HepG2 (cell line): ENCODE data around the gene ENO2. TPM values are rescaled to one million over a fixed set of nuclear protein-coding genes. Genes with fewer than 3 reads are reported as not detected.

Experiments
- ESRRA ChIP-seq: sonication (generic); formaldehyde crosslinking; IDR thresholded peaks from 2 replicates; pipeline ENCODE4 v1.5.1; 2020; ENCODE audit warnings: mild to moderate bottlenecking, low read depth, missing genetic modification reagents
- GTF2F1 ChIP-seq: fragments of 150-350 bp; IDR thresholded peaks from 2 replicates; pipeline ENCODE4 v1.6.1; 2014; ENCODE audit warnings: low read length
- HES4 ChIP-seq: sonication (generic); formaldehyde crosslinking; IDR thresholded peaks from 2 replicates; pipeline ENCODE4 v1.9.0; 2021; ENCODE audit warnings: mild to moderate bottlenecking, missing genetic modification reagents, borderline replicate concordance
- LRRFIP1 ChIP-seq: sonication (generic); formaldehyde crosslinking; conservative IDR thresholded peaks from 2 replicates; pipeline ENCODE4 v1.4.0; 2020; ENCODE audit warnings: missing genetic modification reagents
- NR1H2 ChIP-seq: sonication (generic); formaldehyde crosslinking; IDR thresholded peaks from 2 replicates; pipeline ENCODE4 v1.8.1; 2022; ENCODE audit warnings: low read depth, missing genetic modification reagents, borderline replicate concordance
- NR2F2 ChIP-seq: IDR thresholded peaks from 2 replicates; pipeline ENCODE4 v1.6.1; 2012; ENCODE audit warnings: low read depth, inconsistent platforms, borderline replicate concordance
- ONECUT2 ChIP-seq: sonication (generic); formaldehyde crosslinking; IDR thresholded peaks from 2 replicates; pipeline ENCODE4 v1.4.0; 2020; ENCODE audit warnings: missing genetic modification reagents
- SNAPC2 ChIP-seq: sonication (generic); formaldehyde crosslinking; IDR thresholded peaks from 2 replicates; pipeline ENCODE4 v1.8.1; 2022; ENCODE audit warnings: mild to moderate bottlenecking, missing genetic modification reagents
- THAP11 ChIP-seq: IDR thresholded peaks from 2 replicates; pipeline ENCODE4 v1.6.1; 2016; ENCODE audit warnings: missing biosample characterization, missing genetic modification reagents
- USF2 ChIP-seq, 2 experiments: sonication (generic) in 1 of 2; formaldehyde crosslinking in 1 of 2; IDR thresholded peaks; 2 replicates each; pipeline versions ENCODE4 v1.5.1 to v1.6.1; 2011 to 2020; ENCODE audit warnings: borderline replicate concordance in 1 of 2, low read depth in 1 of 2, low read length in 1 of 2, mild to moderate bottlenecking in 1 of 2, missing genetic modification reagents in 1 of 2, moderate library complexity in 1 of 2
- ZC3H4 ChIP-seq: sonication (generic); formaldehyde crosslinking; IDR thresholded peaks from 2 replicates; pipeline ENCODE4 v1.4.0; 2020; ENCODE audit warnings: missing genetic modification reagents, borderline replicate concordance
- ZMAT3 ChIP-seq: sonication (generic); formaldehyde crosslinking; conservative IDR thresholded peaks from 2 replicates; pipeline ENCODE4 v1.7.0; 2021; ENCODE audit warnings: missing genetic modification reagents
- ZNF207 ChIP-seq: fragments of 450-650 bp; IDR thresholded peaks from 2 replicates; pipeline ENCODE4 v1.6.1; 2016; ENCODE audit warnings: antibody characterized with exemption, borderline replicate concordance
- ZNF235 ChIP-seq: sonication (generic); formaldehyde crosslinking; IDR thresholded peaks from 2 replicates; pipeline ENCODE4 v1.8.1; 2023; ENCODE audit warnings: mild to moderate bottlenecking, missing genetic modification reagents, borderline replicate concordance
- ZNF335 ChIP-seq: sonication (generic); formaldehyde crosslinking; IDR thresholded peaks from 2 replicates; pipeline ENCODE4 v1.4.0; 2020; ENCODE audit warnings: missing genetic modification reagents
- ZNF430 ChIP-seq: sonication (generic); formaldehyde crosslinking; IDR thresholded peaks from 2 replicates; pipeline ENCODE4 v1.9.0; 2021; ENCODE audit warnings: mild to moderate bottlenecking, missing genetic modification reagents
- ZNF512B ChIP-seq: sonication (generic); formaldehyde crosslinking; IDR thresholded peaks from 2 replicates; pipeline ENCODE4 v1.5.1; 2020; ENCODE audit warnings: missing genetic modification reagents, mild to moderate bottlenecking, borderline replicate concordance
- ZNF552 ChIP-seq: sonication (generic); formaldehyde crosslinking; IDR thresholded peaks from 2 replicates; pipeline ENCODE4 v1.9.0; 2022; ENCODE audit warnings: missing genetic modification reagents, mild to moderate bottlenecking, borderline replicate concordance
- ZNF720 ChIP-seq: sonication (generic); formaldehyde crosslinking; IDR thresholded peaks from 2 replicates; pipeline ENCODE4 v1.4.0; 2020; ENCODE audit warnings: missing genetic modification reagents
- ZNF746 ChIP-seq: sonication (generic); formaldehyde crosslinking; IDR thresholded peaks from 2 replicates; pipeline ENCODE4 v1.8.0; 2022; ENCODE audit warnings: mild to moderate bottlenecking, missing genetic modification reagents
- ZNF749 ChIP-seq: sonication (generic); formaldehyde crosslinking; IDR thresholded peaks from 2 replicates; pipeline ENCODE4 v1.8.0; 2022; ENCODE audit warnings: mild to moderate bottlenecking, missing genetic modification reagents, moderate library complexity, borderline replicate concordance
- polyA plus RNA-seq, 8 experiments: library from polyadenylated mRNA; depleted of rRNA in 3 of 8; stranded (reverse) in 7 of 8; unstranded in 1 of 8; fragments of >200 nt; fragmentation: Illumina TruSeq in 4 of 8; extraction: Trizol in 4 of 8; gene quantifications; 2 replicates each; pipeline versions ENCODE4 v1.2.1 to v1.2.3, GENCODE V29; 2011 to 2016; ENCODE audit warnings: low read depth in 4 of 8, missing spikeins in 1 of 8, mixed read lengths in 1 of 8; ENCODE audit not compliant: insufficient read depth in 1 of 8
- total RNA-seq, 5 experiments: library from RNA; depleted of rRNA; stranded (reverse); fragments of >200 nt; fragmentation: Illumina TruSeq; extraction: Trizol; gene quantifications; 2 replicates each; pipeline ENCODE4 v1.2.3, GENCODE V29; 2016; ENCODE audit warnings: low read depth in 1 of 5

Gene ENO2
- total and polyA plus RNA-seq, 2 of the 13 experiments (the other 11 are each of a cell fraction or from before 2014, with no cell fraction given): 19.3 to 136 TPM

GRCh38 chr12:6890789-6891645, 23.4 kb upstream of the ENO2 start (continued):
- TF ChIP-seq ZNF512B (CRISPR knock-in tag): no peak
- TF ChIP-seq USF2 (IDR thresholded peaks at IDR 0.05; ENCODE audit: low read depth, low read length): peak; percentile 90
- TF ChIP-seq USF2 (CRISPR knock-in tag; IDR thresholded peaks at IDR 0.05; ENCODE audit: borderline replicate concordance): peak; percentile 79; the same call in 1 of the 2 replicates
- no peak for TF ChIP-seq ZNF335 (CRISPR knock-in tag)
- TF ChIP-seq ZNF720: no peak
- TF ChIP-seq ZNF430 (CRISPR knock-in tag): peak; percentile 84
- no peak for TF ChIP-seq NR1H2 (CRISPR knock-in tag)
- TF ChIP-seq ONECUT2 (CRISPR knock-in tag): no peak
- peak; percentile 84; the same call in 1 of the 2 replicates for TF ChIP-seq SNAPC2 (CRISPR knock-in tag)
- TF ChIP-seq ZNF552 (CRISPR knock-in tag): 0 out of 2 replicates have a peak, but pooled peaks have one; percentile 43
- no peak for TF ChIP-seq ZNF207
- no peak for TF ChIP-seq LRRFIP1 (CRISPR knock-in tag)
- TF ChIP-seq ZNF235: no peak
- peak; percentile 88 for TF ChIP-seq THAP11 (CRISPR knock-in tag)
- no peak for TF ChIP-seq ESRRA (CRISPR knock-in tag)
- no peak for TF ChIP-seq ZNF746 (CRISPR knock-in tag)
- TF ChIP-seq NR2F2: no peak
- no peak for TF ChIP-seq ZC3H4 (CRISPR knock-in tag)
- TF ChIP-seq GTF2F1: no peak
- peak; percentile 89 for TF ChIP-seq ZMAT3 (CRISPR knock-in tag)
- no peak; the same call in 1 of the 2 replicates for TF ChIP-seq HES4 (CRISPR knock-in tag)
- peak; percentile 82; the same call in 1 of the 2 replicates for TF ChIP-seq ZNF749 (CRISPR knock-in tag)
